ENCODE measurements around the gene TRANK1.

TRANK1 gene

DNA sequence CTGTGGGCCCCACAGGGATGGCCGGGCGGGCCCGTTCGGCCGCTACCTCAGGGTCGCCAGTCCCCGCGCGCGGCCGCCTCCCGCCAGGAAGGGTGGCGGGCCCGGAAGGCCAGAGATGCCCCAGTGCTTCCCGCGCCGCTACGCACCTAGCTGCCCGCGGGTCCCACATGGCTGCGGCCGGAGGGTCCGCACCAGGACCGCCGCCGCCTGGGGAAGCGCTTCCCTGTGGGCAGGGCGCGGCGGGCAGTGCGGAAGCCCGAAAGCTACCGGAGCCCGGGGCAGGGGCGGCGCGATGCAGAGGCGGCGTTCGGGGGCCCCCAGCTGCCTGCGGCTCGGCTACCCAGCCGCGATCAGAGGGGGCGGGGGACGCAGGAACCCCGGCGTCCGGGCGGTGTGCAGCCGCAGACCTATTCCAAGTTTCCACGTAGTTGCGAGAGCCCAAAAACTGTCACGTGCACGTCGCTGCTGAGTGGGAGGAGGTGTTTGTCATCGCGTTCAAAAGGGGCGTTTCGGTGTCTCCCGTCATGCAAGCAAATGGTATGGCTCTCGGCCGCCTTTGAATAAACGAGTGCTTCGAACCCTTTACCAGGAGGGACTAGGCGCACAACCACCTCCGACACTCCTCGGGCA lies at the start of gene TRANK1:
Gene TRANK1, minus strand, starts transcription at position 414 of the 630 bp plus-strand sequence. Its CDS starts 245 bp downstream, at position 169.
- no peak for DNase-seq (ENCODE audit: low read depth)
- TF ChIP-seq CTCF (IDR thresholded peaks at IDR 0.05; ENCODE audit: low read depth, low read length, missing control alignments) = no peak
- in situ Hi-C loops (cut with HindIII; ENCODE audit: low sequenced_read_pairs) = loop anchor here (5.0 kb wide), 1 partner anchor 52 kb away; no protein-coding TSS in a partner anchor
- peak within 1 kb of the TSS; percentile 60 for H3K4me3 ChIP-seq (ENCODE audit: low read depth, low read length)

GRCh38 chr3:36993326-36994283 lies 48.8 kb upstream of the TRANK1 start, which contains the start of gene MLH1:
TSS of gene MLH1 (plus strand) at chr3:36993518. CDS start at chr3:36993548, 30 bp downstream.
- peak; percentile 100 for DNase-seq (ENCODE audit: low read depth)
- TF ChIP-seq CTCF (IDR thresholded peaks at IDR 0.05; ENCODE audit: low read depth, low read length, missing control alignments) = no peak
- peak within 1 kb of the TSS; percentile 63 for H3K4me3 ChIP-seq (ENCODE audit: low read depth, low read length)
- in situ Hi-C loops (cut with HindIII; ENCODE audit: low sequenced_read_pairs) = no loop called here

DNA sequence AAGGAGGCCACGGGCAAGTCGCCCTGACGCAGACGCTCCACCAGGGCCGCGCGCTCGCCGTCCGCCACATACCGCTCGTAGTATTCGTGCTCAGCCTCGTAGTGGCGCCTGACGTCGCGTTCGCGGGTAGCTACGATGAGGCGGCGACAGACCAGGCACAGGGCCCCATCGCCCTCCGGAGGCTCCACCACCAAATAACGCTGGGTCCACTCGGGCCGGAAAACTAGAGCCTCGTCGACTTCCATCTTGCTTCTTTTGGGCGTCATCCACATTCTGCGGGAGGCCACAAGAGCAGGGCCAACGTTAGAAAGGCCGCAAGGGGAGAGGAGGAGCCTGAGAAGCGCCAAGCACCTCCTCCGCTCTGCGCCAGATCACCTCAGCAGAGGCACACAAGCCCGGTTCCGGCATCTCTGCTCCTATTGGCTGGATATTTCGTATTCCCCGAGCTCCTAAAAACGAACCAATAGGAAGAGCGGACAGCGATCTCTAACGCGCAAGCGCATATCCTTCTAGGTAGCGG lies 48.0 kb upstream of the TRANK1 start, which contains the start of gene EPM2AIP1:
Gene EPM2AIP1, minus strand, starts transcription at position 326 of the 520 bp plus-strand sequence. Its CDS starts 54 bp downstream, at position 272.
- DNase-seq (ENCODE audit: low read depth) = no peak
- peak; percentile 11 for TF ChIP-seq CTCF (IDR thresholded peaks at IDR 0.05; ENCODE audit: low read depth, low read length, missing control alignments)
- peak within 1 kb of the TSS; percentile 63 for H3K4me3 ChIP-seq (ENCODE audit: low read depth, low read length)
- in situ Hi-C loops (cut with HindIII; ENCODE audit: low sequenced_read_pairs) = no loop called here

DNA sequence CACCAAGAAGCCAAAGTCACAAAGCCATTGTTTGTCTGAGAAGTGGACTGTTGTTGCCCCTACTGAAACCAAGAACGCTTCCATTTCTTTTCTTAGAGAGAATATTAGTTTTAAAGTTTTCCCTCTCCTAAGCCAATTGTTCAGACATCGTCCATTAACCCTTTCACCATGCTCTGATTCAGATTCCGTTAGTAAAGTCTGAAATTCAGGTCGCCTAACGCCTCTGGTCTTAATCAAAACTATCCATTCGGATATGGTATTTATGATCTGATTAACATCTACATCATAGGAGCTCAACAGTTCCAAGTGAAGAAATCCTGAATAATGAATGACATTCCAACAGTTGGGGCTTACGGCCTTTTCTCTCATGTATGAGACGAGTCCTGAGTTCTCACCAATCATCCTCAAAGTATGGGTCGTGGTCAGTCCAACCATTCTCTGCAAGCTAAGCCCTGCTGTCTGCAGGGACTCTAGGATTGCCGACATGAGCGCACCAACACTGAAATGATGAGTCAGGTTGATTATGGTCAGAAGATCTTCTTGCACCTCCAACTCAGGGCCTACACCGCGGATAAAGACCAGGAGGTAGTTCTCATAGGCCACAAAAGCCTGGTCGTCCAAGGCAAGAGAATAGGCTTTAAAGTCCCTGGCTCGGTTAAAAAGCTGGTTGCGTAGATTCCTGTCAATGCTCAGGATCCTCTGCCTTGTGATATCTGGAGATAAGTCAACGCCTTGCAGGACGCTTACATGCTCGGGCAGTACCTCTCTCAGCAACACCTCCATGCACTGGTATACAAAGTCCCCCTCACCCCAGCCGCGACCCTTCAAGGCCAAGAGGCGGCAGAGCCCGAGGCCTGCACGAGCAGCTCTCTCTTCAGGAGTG lies 47.3 kb upstream of the TRANK1 start:
- in situ Hi-C loops (cut with HindIII; ENCODE audit: low sequenced_read_pairs) = no loop called here
- DNase-seq (ENCODE audit: low read depth) = peak; percentile 23
- TF ChIP-seq CTCF (IDR thresholded peaks at IDR 0.05; ENCODE audit: low read depth, low read length, missing control alignments) = no peak
- H3K4me3 ChIP-seq (ENCODE audit: low read depth, low read length) = peak overlapping the region; percentile 63

- no peak for DNase-seq (ENCODE audit: low read depth)
- no peak for TF ChIP-seq CTCF (IDR thresholded peaks at IDR 0.05; ENCODE audit: low read depth, low read length, missing control alignments)
- in situ Hi-C loops (cut with HindIII; ENCODE audit: low sequenced_read_pairs) = no loop called here
- peak overlapping the region; percentile 63 for H3K4me3 ChIP-seq (ENCODE audit: low read depth, low read length)
These were observed 46.3 kb upstream of the TRANK1 start for GRCh38 chr3:36991147-36991546.
